HL-60 (cell line): ENCODE measurements around the gene CDH15.
"Not testable (repeated sequence)": the region's sequence is repeated elsewhere in the genome, so short reads cannot be mapped to it uniquely, and the experiment has no call there.

ENCODE experiments used
- DNase-seq, 2 experiments: peaks; one replicate each; pipeline ENCODE4 v3.0.0-alpha.2; 2010 to 2020; ENCODE audit warnings: low read depth in 1 of 2, low spot score in 1 of 2
- H3K27ac ChIP-seq: fragments of 250-450 bp; sonication (Bioruptor Pico); replicated peaks from 2 replicates; pipeline ENCODE4 v1.5.1; 2020; ENCODE audit warnings: mild to moderate bottlenecking, moderate library complexity
- H3K27me3 ChIP-seq: fragments of 250-450 bp; sonication (Bioruptor Pico); 2 replicates; pipeline ENCODE4 v1.5.1; 2021; ENCODE audit warnings: mild to moderate bottlenecking, moderate library complexity; ENCODE audit not compliant: insufficient read depth, poor library complexity, severe bottlenecking
- H3K4me3 ChIP-seq: replicated peaks from 2 replicates; pipeline ENCODE4 v1.5.1; 2011; ENCODE audit warnings: mild to moderate bottlenecking, control low read depth, low read length; ENCODE audit not compliant: insufficient read depth
- CTCF ChIP-seq: IDR thresholded peaks from one replicate; pipeline ENCODE4 v1.5.1; 2011; ENCODE audit warnings: low read length, control low read depth, inconsistent platforms; ENCODE audit not compliant: insufficient read depth
- GABPA ChIP-seq: IDR thresholded peaks from 2 replicates; pipeline ENCODE4 v1.6.1; 2012; ENCODE audit warnings: low read depth
- POLR2AphosphoS5 ChIP-seq: IDR thresholded peaks from 2 replicates; pipeline ENCODE4 v1.6.1; 2012; ENCODE audit warnings: low read depth
- SPI1 ChIP-seq: IDR thresholded peaks from 2 replicates; pipeline ENCODE4 v1.6.1; 2012; ENCODE audit warnings: low read depth, mild to moderate bottlenecking, borderline replicate concordance
- TF ChIP-seq, protein P1 (sequence below): IDR thresholded peaks from 2 replicates; pipeline ENCODE4 v1.6.1; 2012; ENCODE audit warnings: low read depth; ENCODE audit not compliant: insufficient replicate concordance

The CDH15 gene

GRCh38 chr16:89183975-89184676 lies 12.6 kb downstream of the CDH15 start:
- H3K4me3 ChIP-seq, result no peak overlapping the region
- TF ChIP-seq GABPA, result no peak
- TF ChIP-seq POLR2AphosphoS5, result no peak
- TF ChIP-seq SPI1, result no peak
- no peak for TF ChIP-seq CTCF
- TF ChIP-seq, protein P1, sequence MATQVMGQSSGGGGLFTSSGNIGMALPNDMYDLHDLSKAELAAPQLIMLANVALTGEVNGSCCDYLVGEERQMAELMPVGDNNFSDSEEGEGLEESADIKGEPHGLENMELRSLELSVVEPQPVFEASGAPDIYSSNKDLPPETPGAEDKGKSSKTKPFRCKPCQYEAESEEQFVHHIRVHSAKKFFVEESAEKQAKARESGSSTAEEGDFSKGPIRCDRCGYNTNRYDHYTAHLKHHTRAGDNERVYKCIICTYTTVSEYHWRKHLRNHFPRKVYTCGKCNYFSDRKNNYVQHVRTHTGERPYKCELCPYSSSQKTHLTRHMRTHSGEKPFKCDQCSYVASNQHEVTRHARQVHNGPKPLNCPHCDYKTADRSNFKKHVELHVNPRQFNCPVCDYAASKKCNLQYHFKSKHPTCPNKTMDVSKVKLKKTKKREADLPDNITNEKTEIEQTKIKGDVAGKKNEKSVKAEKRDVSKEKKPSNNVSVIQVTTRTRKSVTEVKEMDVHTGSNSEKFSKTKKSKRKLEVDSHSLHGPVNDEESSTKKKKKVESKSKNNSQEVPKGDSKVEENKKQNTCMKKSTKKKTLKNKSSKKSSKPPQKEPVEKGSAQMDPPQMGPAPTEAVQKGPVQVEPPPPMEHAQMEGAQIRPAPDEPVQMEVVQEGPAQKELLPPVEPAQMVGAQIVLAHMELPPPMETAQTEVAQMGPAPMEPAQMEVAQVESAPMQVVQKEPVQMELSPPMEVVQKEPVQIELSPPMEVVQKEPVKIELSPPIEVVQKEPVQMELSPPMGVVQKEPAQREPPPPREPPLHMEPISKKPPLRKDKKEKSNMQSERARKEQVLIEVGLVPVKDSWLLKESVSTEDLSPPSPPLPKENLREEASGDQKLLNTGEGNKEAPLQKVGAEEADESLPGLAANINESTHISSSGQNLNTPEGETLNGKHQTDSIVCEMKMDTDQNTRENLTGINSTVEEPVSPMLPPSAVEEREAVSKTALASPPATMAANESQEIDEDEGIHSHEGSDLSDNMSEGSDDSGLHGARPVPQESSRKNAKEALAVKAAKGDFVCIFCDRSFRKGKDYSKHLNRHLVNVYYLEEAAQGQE, result no peak
- no peaks in the 10 kb centered on the region for H3K27me3 ChIP-seq
- no peak for DNase-seq
- no peak overlapping the region for H3K27ac ChIP-seq

DNA sequence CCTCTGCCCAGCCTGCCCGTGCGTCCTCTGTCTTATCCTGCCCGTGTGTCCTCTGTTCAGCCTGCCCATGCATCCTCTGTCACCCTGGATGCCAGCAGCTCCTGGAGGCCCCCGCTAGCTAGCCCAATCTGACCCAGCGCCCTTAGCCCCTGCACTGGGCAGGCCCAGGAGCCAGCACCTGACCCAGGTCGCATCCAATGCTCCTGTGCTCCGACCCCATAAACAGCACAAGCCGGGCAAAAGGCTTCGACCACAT lies 13.1 kb downstream of the CDH15 start:
- no peak for DNase-seq
- TF ChIP-seq GABPA (no peak), SPI1 (no peak), POLR2AphosphoS5 (no peak), CTCF (no peak)
- TF ChIP-seq, protein P1, result no peak
- H3K27me3 ChIP-seq, result no peaks in the 10 kb centered on the region

GRCh38 chr16:89184933-89185794 lies 13.6 kb downstream of the CDH15 start:
- no peak overlapping the region for H3K4me3 ChIP-seq
- DNase-seq, result no peak
- H3K27me3 ChIP-seq, result no peaks in the 10 kb centered on the region
- H3K27ac ChIP-seq, result no peak overlapping the region
- TF ChIP-seq POLR2AphosphoS5, result no peak
- TF ChIP-seq CTCF, result no peak
- TF ChIP-seq GABPA, result no peak

More for the DNA sequence above, 13.1 kb downstream of the CDH15 start:
- Histone ChIP-seq H3K27ac (no peak overlapping the region), H3K4me3 (no peak overlapping the region)

DNA sequence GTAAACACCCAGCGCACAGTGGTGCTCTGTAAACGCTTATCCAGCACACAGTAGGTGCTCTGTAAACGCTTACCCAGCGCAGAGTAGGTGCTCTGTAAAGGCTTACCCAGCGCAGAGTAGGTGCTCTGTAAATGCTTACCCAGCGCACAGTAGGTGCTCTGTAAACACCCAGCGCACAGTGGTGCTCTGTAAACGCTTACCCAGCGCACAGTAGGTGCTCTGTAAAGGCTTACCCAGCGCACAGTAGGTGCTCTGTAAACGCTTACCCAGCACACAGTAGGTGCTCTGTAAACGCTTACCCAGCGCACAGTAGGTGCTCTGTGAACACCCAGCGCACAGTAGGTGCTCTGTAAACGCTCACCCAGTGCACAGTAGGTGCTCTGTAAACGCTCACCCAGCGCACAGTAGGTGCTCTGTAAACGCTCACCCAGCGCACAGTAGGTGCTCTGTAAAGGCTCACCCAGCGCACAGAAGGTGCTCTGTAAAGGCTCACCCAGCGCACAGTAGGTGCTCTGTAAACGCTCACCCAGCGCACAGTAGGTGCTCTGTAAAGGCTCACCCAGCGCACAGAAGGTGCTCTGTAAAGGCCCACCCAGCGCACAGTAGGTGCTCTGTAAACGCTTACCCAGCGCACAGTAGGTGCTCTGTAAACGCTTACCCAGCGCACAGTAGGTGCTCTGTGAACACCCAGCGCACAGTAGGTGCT lies 14.5 kb downstream of the CDH15 start:
- H3K4me3 ChIP-seq, H3K27me3 ChIP-seq, H3K27ac ChIP-seq, DNase-seq: not testable (repeated sequence)

- not testable (repeated sequence) for H3K27me3 ChIP-seq, DNase-seq, H3K27ac ChIP-seq, H3K4me3 ChIP-seq
These were observed 15.1 kb downstream of the CDH15 start for GRCh38 chr16:89186593-89187031.
